ENCODE results near the gene CTNNAL1.

The CTNNAL1 gene

DNA sequence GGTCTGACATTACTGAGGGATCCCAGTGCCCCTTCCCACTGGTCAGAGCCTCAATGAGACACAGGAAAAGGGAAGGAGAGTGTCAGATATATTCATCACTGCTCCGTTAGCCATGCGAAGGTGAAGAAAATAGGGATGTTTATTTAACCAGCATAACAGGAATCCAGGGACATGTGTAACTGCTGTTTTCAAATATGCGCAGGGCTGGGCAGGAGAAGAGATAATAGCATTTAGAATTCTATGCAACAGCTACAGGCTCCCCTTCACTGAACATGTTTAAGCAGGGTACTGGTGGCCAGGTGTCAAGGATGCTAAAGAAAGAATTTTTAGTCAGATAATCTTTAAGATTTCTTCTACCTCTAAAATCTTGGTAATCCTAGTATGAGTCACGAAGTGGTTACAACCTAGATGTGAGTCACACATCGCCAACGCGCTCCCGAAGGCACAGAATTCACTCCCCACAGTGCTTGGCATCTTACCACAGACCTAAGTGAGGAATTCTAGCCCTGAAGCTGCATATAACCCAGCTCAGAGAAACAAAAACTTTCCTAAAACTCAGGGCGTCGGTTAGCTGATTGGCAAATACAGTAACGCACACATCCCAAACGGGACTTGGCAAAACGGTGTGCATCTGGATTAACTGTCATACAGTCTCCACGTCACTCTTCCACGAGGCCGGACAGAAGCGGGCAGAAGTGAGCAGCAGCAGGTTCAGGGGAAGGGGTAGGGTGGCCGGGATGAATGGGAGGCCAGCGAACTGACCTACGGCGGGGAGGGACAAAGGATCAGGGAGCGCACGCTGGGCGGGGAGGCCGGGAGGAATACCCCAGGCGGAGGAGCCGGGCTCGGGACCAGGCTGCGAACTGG lies 1.1 kb downstream of the CTNNAL1 start (continued):
- TF ChIP-seq, protein P1, sequence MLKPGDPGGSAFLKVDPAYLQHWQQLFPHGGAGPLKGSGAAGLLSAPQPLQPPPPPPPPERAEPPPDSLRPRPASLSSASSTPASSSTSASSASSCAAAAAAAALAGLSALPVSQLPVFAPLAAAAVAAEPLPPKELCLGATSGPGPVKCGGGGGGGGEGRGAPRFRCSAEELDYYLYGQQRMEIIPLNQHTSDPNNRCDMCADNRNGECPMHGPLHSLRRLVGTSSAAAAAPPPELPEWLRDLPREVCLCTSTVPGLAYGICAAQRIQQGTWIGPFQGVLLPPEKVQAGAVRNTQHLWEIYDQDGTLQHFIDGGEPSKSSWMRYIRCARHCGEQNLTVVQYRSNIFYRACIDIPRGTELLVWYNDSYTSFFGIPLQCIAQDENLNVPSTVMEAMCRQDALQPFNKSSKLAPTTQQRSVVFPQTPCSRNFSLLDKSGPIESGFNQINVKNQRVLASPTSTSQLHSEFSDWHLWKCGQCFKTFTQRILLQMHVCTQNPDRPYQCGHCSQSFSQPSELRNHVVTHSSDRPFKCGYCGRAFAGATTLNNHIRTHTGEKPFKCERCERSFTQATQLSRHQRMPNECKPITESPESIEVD (tag by site-specific recombination; IDR thresholded peaks at IDR 0.05), result peak; percentile 40; the same call in 1 of the 2 replicates
- no peak for TF ChIP-seq ZIC2 (tag by site-specific recombination; IDR thresholded peaks at IDR 0.05)
- TF ChIP-seq ZNF354C (tag by site-specific recombination; IDR thresholded peaks at IDR 0.05; ENCODE audit: borderline replicate concordance, low read depth), result no peak
- peak; percentile 17; the same call in 1 of the 2 replicates for TF ChIP-seq ZNF394 (tag by site-specific recombination; IDR thresholded peaks at IDR 0.05; ENCODE audit: borderline replicate concordance)
- no peak for TF ChIP-seq SALL2 (tag by site-specific recombination; IDR thresholded peaks at IDR 0.05; ENCODE audit: borderline replicate concordance)
- TF ChIP-seq ZEB2 (tag by site-specific recombination; IDR thresholded peaks at IDR 0.05), result peak; percentile 50; the same call in 1 of the 2 replicates
- no peak for TF ChIP-seq BCL11A (tag by site-specific recombination; IDR thresholded peaks at IDR 0.05; ENCODE audit: low read depth)
- TF ChIP-seq ZNF843 (tag by site-specific recombination; IDR thresholded peaks at IDR 0.05), result no peak
- TF ChIP-seq ZFHX2 (tag by site-specific recombination; conservative IDR thresholded peaks at IDR 0.05), result peak; percentile 36; the same call in 1 of the 2 replicates
- no peak for TF ChIP-seq ZNF426 (tag by site-specific recombination; IDR thresholded peaks at IDR 0.05)
- peak; percentile 63; the same call in 1 of the 2 replicates for TF ChIP-seq ZNF16 (tag by site-specific recombination; IDR thresholded peaks at IDR 0.05; ENCODE audit: low read depth)
- 0 out of 2 replicates have a peak, but pooled peaks have one; percentile 28 for TF ChIP-seq MZF1 (tag by site-specific recombination; IDR thresholded peaks at IDR 0.05; ENCODE audit: borderline replicate concordance)
- TF ChIP-seq ZNF391 (tag by site-specific recombination; IDR thresholded peaks at IDR 0.05; ENCODE audit: borderline replicate concordance, low read depth), result no peak
- TF ChIP-seq GLIS1 (tag by site-specific recombination; IDR thresholded peaks at IDR 0.05), result 0 out of 2 replicates have a peak, but pooled peaks have one; percentile 6
- TF ChIP-seq ZNF274 (IDR thresholded peaks at IDR 0.05; ENCODE audit: low read length), result no peak
- no peak for TF ChIP-seq ZNF274 (tag by site-specific recombination; IDR thresholded peaks at IDR 0.05; ENCODE audit: borderline replicate concordance)
- TF ChIP-seq ZXDB (tag by site-specific recombination; IDR thresholded peaks at IDR 0.05), result peak; percentile 9; the same call in 1 of the 2 replicates
- no peak for TF ChIP-seq SCRT1 (tag by site-specific recombination; IDR thresholded peaks at IDR 0.05; ENCODE audit: borderline replicate concordance)
- TF ChIP-seq, protein P2, sequence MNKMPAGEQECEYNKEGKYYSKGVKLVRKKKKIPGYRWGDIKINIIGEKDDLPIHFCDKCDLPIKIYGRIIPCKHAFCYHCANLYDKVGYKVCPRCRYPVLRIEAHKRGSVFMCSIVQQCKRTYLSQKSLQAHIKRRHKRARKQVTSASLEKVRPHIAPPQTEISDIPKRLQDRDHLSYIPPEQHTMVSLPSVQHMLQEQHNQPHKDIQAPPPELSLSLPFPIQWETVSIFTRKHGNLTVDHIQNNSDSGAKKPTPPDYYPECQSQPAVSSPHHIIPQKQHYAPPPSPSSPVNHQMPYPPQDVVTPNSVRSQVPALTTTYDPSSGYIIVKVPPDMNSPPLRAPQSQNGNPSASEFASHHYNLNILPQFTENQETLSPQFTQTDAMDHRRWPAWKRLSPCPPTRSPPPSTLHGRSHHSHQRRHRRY (tag by site-specific recombination; IDR thresholded peaks at IDR 0.05), result no peak
- no peak for TF ChIP-seq ZNF510 (tag by site-specific recombination; IDR thresholded peaks at IDR 0.05; ENCODE audit: insufficient replicate concordance)
- TF ChIP-seq, protein P3, sequence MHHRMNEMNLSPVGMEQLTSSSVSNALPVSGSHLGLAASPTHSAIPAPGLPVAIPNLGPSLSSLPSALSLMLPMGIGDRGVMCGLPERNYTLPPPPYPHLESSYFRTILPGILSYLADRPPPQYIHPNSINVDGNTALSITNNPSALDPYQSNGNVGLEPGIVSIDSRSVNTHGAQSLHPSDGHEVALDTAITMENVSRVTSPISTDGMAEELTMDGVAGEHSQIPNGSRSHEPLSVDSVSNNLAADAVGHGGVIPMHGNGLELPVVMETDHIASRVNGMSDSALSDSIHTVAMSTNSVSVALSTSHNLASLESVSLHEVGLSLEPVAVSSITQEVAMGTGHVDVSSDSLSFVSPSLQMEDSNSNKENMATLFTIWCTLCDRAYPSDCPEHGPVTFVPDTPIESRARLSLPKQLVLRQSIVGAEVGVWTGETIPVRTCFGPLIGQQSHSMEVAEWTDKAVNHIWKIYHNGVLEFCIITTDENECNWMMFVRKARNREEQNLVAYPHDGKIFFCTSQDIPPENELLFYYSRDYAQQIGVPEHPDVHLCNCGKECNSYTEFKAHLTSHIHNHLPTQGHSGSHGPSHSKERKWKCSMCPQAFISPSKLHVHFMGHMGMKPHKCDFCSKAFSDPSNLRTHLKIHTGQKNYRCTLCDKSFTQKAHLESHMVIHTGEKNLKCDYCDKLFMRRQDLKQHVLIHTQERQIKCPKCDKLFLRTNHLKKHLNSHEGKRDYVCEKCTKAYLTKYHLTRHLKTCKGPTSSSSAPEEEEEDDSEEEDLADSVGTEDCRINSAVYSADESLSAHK (tag by site-specific recombination; IDR thresholded peaks at IDR 0.05), result no peak
- no peak for TF ChIP-seq MEIS1 (CRISPR knock-in tag; IDR thresholded peaks at IDR 0.05; ENCODE audit: borderline replicate concordance)
- TF ChIP-seq TRIM28 (IDR thresholded peaks at IDR 0.05; ENCODE audit: borderline replicate concordance, low read length), result 0 out of 2 replicates have a peak, but pooled peaks have one; percentile 17
- TF ChIP-seq ZNF138 (tag by site-specific recombination; IDR thresholded peaks at IDR 0.05; ENCODE audit: borderline replicate concordance), result no peak
- TF ChIP-seq, protein P4, sequence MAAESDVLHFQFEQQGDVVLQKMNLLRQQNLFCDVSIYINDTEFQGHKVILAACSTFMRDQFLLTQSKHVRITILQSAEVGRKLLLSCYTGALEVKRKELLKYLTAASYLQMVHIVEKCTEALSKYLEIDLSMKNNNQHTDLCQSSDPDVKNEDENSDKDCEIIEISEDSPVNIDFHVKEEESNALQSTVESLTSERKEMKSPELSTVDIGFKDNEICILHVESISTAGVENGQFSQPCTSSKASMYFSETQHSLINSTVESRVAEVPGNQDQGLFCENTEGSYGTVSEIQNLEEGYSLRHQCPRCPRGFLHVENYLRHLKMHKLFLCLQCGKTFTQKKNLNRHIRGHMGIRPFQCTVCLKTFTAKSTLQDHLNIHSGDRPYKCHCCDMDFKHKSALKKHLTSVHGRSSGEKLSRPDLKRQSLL (tag by site-specific recombination; IDR thresholded peaks at IDR 0.05), result no peak
- TF ChIP-seq, protein P5, sequence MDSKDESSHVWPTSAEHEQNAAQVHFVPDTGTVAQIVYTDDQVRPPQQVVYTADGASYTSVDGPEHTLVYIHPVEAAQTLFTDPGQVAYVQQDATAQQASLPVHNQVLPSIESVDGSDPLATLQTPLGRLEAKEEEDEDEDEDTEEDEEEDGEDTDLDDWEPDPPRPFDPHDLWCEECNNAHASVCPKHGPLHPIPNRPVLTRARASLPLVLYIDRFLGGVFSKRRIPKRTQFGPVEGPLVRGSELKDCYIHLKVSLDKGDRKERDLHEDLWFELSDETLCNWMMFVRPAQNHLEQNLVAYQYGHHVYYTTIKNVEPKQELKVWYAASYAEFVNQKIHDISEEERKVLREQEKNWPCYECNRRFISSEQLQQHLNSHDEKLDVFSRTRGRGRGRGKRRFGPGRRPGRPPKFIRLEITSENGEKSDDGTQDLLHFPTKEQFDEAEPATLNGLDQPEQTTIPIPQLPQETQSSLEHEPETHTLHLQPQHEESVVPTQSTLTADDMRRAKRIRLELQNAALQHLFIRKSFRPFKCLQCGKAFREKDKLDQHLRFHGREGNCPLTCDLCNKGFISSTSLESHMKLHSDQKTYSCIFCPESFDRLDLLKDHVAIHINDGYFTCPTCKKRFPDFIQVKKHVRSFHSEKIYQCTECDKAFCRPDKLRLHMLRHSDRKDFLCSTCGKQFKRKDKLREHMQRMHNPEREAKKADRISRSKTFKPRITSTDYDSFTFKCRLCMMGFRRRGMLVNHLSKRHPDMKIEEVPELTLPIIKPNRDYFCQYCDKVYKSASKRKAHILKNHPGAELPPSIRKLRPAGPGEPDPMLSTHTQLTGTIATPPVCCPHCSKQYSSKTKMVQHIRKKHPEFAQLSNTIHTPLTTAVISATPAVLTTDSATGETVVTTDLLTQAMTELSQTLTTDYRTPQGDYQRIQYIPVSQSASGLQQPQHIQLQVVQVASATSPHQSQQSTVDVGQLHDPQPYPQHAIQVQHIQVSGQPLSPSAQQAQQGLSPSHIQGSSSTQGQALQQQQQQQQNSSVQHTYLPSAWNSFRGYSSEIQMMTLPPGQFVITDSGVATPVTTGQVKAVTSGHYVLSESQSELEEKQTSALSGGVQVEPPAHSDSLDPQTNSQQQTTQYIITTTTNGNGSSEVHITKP (tag by site-specific recombination; IDR thresholded peaks at IDR 0.05), result no peak
- TF ChIP-seq ZNF112 (tag by site-specific recombination; IDR thresholded peaks at IDR 0.05), result no peak
- TF ChIP-seq ZNF211 (tag by site-specific recombination; IDR thresholded peaks at IDR 0.05; ENCODE audit: low read depth), result no peak
- no peak for TF ChIP-seq KLF10 (tag by site-specific recombination; IDR thresholded peaks at IDR 0.05)
